DOHH2 (cell line): Measurements from ENCODE around the gene OPRL1.

ENCODE experiments used
- EZH2phosphoT487 ChIP-seq: fragments of 200-600 bp; sonication (generic); IDR thresholded peaks from 2 replicates; pipeline ENCODE4 v1.6.1; 2017; ENCODE audit warnings: borderline replicate concordance, mild to moderate bottlenecking, antibody characterized with exemption, low read length, moderate library complexity, mixed read lengths
- TF ChIP-seq, protein P1 (sequence below): fragments of 200-600 bp; sonication (generic); IDR thresholded peaks from one replicate; pipeline ENCODE4 v1.5.1; 2014; ENCODE audit warnings: antibody characterized with exemption, mild to moderate bottlenecking, low read depth, low read length; ENCODE audit not compliant: poor library complexity, severe bottlenecking

GRCh38 chr20:64079273-64080012, 439 bp upstream of the OPRL1 start, which contains the start of gene RGS19:
- TF ChIP-seq, protein P1, sequence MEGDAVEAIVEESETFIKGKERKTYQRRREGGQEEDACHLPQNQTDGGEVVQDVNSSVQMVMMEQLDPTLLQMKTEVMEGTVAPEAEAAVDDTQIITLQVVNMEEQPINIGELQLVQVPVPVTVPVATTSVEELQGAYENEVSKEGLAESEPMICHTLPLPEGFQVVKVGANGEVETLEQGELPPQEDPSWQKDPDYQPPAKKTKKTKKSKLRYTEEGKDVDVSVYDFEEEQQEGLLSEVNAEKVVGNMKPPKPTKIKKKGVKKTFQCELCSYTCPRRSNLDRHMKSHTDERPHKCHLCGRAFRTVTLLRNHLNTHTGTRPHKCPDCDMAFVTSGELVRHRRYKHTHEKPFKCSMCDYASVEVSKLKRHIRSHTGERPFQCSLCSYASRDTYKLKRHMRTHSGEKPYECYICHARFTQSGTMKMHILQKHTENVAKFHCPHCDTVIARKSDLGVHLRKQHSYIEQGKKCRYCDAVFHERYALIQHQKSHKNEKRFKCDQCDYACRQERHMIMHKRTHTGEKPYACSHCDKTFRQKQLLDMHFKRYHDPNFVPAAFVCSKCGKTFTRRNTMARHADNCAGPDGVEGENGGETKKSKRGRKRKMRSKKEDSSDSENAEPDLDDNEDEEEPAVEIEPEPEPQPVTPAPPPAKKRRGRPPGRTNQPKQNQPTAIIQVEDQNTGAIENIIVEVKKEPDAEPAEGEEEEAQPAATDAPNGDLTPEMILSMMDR = peak; percentile 34
- TF ChIP-seq EZH2phosphoT487 = no peak
